Measurements from ENCODE around the gene METTL25. TPM values are rescaled to one million over a fixed set of nuclear protein-coding genes. Genes with fewer than 3 reads are reported as not detected.

The METTL25 gene
- total and polyA plus RNA-seq, 10 of the 15 experiments (the other 5 are each of a cell fraction or from before 2014, with no cell fraction given): 5.6 to 11.3 (median 8.0) TPM

GRCh38 chr12:82329508-82329907, 28.8 kb upstream of the METTL25 start:
- no peaks in the 10 kb centered on the region for H3K27me3 ChIP-seq (replicated peaks in 1 of 2; ENCODE audit: control insufficient read depth in 2 of 2, insufficient read depth in 2 of 2, low read length in 1 of 2)
- H3K4me3 ChIP-seq: no peak overlapping the region
- no peaks in the 10 kb centered on the region for H4K20me1 ChIP-seq (ENCODE audit: control insufficient read depth, insufficient read depth)
- H3K9me3 ChIP-seq (replicated peaks; ENCODE audit: control insufficient read depth, insufficient read depth, low read length): no peaks in the 10 kb centered on the region
- FAIRE-seq: no peak
- no peaks in the 10 kb centered on the region for H3K4me1 ChIP-seq (ENCODE audit: control insufficient read depth, insufficient read depth, low read length)
- H3K36me3 ChIP-seq (ENCODE audit: control insufficient read depth in 2 of 2, insufficient read depth in 2 of 2, low read length in 1 of 2): no peaks in the 10 kb centered on the region
- intact Hi-C loops (cut with micrococcal nuclease; ENCODE audit: unreplicated experiment) (no loop called here), in situ Hi-C loops (cut with MboI) (loop anchor here (10.0 kb wide), 1 partner anchor 675 kb away; no protein-coding TSS in a partner anchor)
- H3K27ac ChIP-seq (ENCODE audit: control insufficient read depth, insufficient read depth): no peak overlapping the region
- ChIA-PET RAD21 (ENCODE audit: unreplicated experiment) (interaction anchor here (0.6 to 0.9 kb wide), 2 partner anchors 29 to 709 kb away, joined by 3 read pairs; partner anchors contain the start of genes CCDC59 and METTL25), POLR2A (no interaction called here), SMC1A (ENCODE audit: uncharacterized antibody, unreplicated experiment) (interaction anchor here (0.6 to 0.8 kb wide), 2 partner anchors 27 to 151 kb away, joined by 3 to 6 read pairs; no protein-coding TSS in a partner anchor), CTCF (interaction anchor here (0.6 to 1.3 kb wide), 4 partner anchors 685 to 737 kb away, joined by 3 to 5 read pairs (median 4); no protein-coding TSS in a partner anchor)
- no peaks in the 10 kb centered on the region for H3K79me2 ChIP-seq (ENCODE audit: control insufficient read depth, insufficient read depth, low read length)
- no peak overlapping the region for H3K4me2 ChIP-seq (ENCODE audit: control insufficient read depth, insufficient read depth)
- no TSS peak for BruUV-seq (replicated peaks)
- H3K9ac ChIP-seq (ENCODE audit: control insufficient read depth, insufficient read depth, low read length): no peak overlapping the region
- no peak for ATAC-seq
- TF ChIP-seq ZNF622 (IDR thresholded peaks at IDR 0.05) (no peak), CBX5 (IDR thresholded peaks at IDR 0.05; ENCODE audit: low read depth) (no peak), SREBF2 (IDR thresholded peaks at IDR 0.05; ENCODE audit: low read length) (no peak), SREBF1 (IDR thresholded peaks at IDR 0.05; ENCODE audit: low read length) (no peak), RAD51 (IDR thresholded peaks at IDR 0.05) (no peak), CHD4 (IDR thresholded peaks at IDR 0.05) (no peak), IRF5 (IDR thresholded peaks at IDR 0.05; ENCODE audit: borderline replicate concordance) (no peak)
- no peak for DNase-seq (ENCODE audit: low read depth, low spot score)
- WGBS (ENCODE audit: insufficient coverage, insufficient replicate concordance, low lambda C conversion rate, missing lambda C conversion rate): 88% methylated on average over 1 of the region's 1 CpG
- no peak overlapping the region for H2AFZ ChIP-seq (ENCODE audit: control insufficient read depth, low read depth, low read length)

Measured in GM12878 (cell line).